Kidney (tissue), 14 donors: ENCODE measurements around the gene STEAP1B. TPM values are rescaled to one million over a fixed set of nuclear protein-coding genes. Genes with fewer than 3 reads are reported as not detected.

Experiments
- DNase-seq, 5 donors: peaks; one replicate each; pipeline ENCODE4 v3.0.0-alpha.2; 2013 to 2020
- FAIRE-seq: peaks from 2 replicates; lab custom pipeline; 2012; peaks lifted over from hg19 to GRCh38; lab: Jason Lieb, UNC
- H3K27ac ChIP-seq, 2 donors: one replicate each; pipeline ENCODE4 v1.7.0; 2013; ENCODE audit warnings: low read depth in 2 of 2, low read length in 2 of 2, inconsistent platforms in 1 of 2
- H3K27me3 ChIP-seq: one replicate; pipeline ENCODE4 v1.7.1; 2013; ENCODE audit warnings: low read length, inconsistent platforms; ENCODE audit not compliant: control insufficient read depth, insufficient read depth
- H3K36me3 ChIP-seq, 3 donors: one replicate each; pipeline versions ENCODE4 v1.7.0 to v1.7.1; 2013; ENCODE audit warnings: low read length in 3 of 3, control low read depth in 1 of 3, inconsistent platforms in 1 of 3; ENCODE audit not compliant: insufficient read depth in 3 of 3, control insufficient read depth in 2 of 3
- H3K4me1 ChIP-seq, 3 donors: one replicate each; pipeline versions ENCODE4 v1.7.0 to v1.7.1; 2013; ENCODE audit warnings: low read length in 3 of 3, inconsistent platforms in 1 of 3, low read depth in 1 of 3; ENCODE audit not compliant: control insufficient read depth in 2 of 3, insufficient read depth in 2 of 3
- H3K4me3 ChIP-seq, 3 donors: one replicate each; pipeline versions ENCODE4 v1.7.0 to v1.8.1; 2013; ENCODE audit warnings: low read length in 3 of 3, control low read depth in 1 of 3, inconsistent platforms in 1 of 3
- H3K9ac ChIP-seq, 3 donors: one replicate each; pipeline versions ENCODE4 v1.7.0 to v1.7.1; 2013; ENCODE audit warnings: low read length in 3 of 3, control low read depth in 1 of 3, inconsistent platforms in 1 of 3
- H3K9me3 ChIP-seq, 3 donors: one replicate each; pipeline versions ENCODE4 v1.7.0 to v1.7.1; 2013; ENCODE audit warnings: low read length in 3 of 3, control low read depth in 1 of 3, inconsistent platforms in 1 of 3; ENCODE audit not compliant: control insufficient read depth in 2 of 3, insufficient read depth in 1 of 3
- intact Hi-C: fragments of 100-400 bp; cut with DNase I; formaldehyde crosslinking; loops from one replicate; pipeline ENCODE4 v1.11.1; 2022
- polyA plus RNA-seq: library from polyadenylated mRNA; stranded (reverse); fragments of 350-450 nt; fragmentation: Illumina TruSeq; extraction: RNeasy Lipid Tissue Mini Kit (QIAGEN cat#74804); gene quantifications from one replicate; pipeline ENCODE4 v1.2.3, GENCODE V29; 2014; ENCODE audit warnings: low read depth, low replicate concordance; ENCODE audit not compliant: insufficient read depth
- total RNA-seq: library from RNA; stranded (reverse); fragmentation: NEBNext Ultra II Directional; extraction: Animal tissue kit (Norgen Biotek cat#: 25700); gene quantifications from one replicate; pipeline ENCODE4 v1.2.1, GENCODE V29; 2021
- TF ChIP-seq, protein P1 (sequence below): IDR thresholded peaks from 3 replicates; pipeline ENCODE4 v1.5.1; 2012; ENCODE audit warnings: mild to moderate bottlenecking, moderate library complexity, borderline replicate concordance; ENCODE audit not compliant: insufficient read depth; ENCODE audit errors: extremely low read depth
- donor health status: control.
- donor health status: control.
- donor health status: control.
- donor health status: control.
- donor health status: control.
- donor health status: DM: yes; HTN: yes; CAD: no.
- donor health status: Normal renal cell carcinoma (clear cell type).

STEAP1B gene
- total and polyA plus RNA-seq, 2 donors from 2014 or later, result 0.79 TPM; not detected in 1

DNA sequence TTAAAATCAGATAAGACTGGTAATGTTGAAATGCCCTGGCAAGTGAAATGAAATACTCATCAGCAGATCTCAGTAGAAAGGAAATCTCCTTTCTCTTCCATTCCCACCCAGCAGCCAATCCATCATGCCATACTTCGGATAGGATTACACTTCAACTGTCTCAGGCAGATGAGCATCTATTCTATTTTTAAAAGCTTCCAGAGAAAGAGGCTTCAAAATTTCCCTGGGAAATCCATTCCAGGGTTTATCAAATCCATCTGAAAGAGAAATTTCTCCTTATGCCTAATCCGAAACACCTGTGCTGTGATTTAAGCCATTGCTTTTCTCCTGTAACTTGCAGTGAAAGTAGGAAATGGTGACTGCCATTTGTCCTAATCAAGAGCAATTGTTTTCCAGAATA lies 82.6 kb downstream of the STEAP1B start:
- TF ChIP-seq, protein P1, sequence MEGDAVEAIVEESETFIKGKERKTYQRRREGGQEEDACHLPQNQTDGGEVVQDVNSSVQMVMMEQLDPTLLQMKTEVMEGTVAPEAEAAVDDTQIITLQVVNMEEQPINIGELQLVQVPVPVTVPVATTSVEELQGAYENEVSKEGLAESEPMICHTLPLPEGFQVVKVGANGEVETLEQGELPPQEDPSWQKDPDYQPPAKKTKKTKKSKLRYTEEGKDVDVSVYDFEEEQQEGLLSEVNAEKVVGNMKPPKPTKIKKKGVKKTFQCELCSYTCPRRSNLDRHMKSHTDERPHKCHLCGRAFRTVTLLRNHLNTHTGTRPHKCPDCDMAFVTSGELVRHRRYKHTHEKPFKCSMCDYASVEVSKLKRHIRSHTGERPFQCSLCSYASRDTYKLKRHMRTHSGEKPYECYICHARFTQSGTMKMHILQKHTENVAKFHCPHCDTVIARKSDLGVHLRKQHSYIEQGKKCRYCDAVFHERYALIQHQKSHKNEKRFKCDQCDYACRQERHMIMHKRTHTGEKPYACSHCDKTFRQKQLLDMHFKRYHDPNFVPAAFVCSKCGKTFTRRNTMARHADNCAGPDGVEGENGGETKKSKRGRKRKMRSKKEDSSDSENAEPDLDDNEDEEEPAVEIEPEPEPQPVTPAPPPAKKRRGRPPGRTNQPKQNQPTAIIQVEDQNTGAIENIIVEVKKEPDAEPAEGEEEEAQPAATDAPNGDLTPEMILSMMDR, result no peak
- Histone ChIP-seq H3K27me3 (no peaks in the 10 kb centered on the region), H3K4me3 (no peak overlapping the region), H3K27ac (no peak overlapping the region), H3K36me3 (no peaks in the 10 kb centered on the region), H3K4me1 (no peaks in the 10 kb centered on the region), H3K9ac (no peak overlapping the region), H3K9me3 (no peaks in the 10 kb centered on the region)
- no peak for FAIRE-seq
- intact Hi-C loops, result no loop called here
- DNase-seq, result peak in 1 of 5 donors; percentile 14

GRCh38 chr7:22414424-22414823 lies 85.6 kb downstream of the STEAP1B start:
- TF ChIP-seq, protein P1, result no peak
- H3K9ac ChIP-seq, result no peak overlapping the region

DNA sequence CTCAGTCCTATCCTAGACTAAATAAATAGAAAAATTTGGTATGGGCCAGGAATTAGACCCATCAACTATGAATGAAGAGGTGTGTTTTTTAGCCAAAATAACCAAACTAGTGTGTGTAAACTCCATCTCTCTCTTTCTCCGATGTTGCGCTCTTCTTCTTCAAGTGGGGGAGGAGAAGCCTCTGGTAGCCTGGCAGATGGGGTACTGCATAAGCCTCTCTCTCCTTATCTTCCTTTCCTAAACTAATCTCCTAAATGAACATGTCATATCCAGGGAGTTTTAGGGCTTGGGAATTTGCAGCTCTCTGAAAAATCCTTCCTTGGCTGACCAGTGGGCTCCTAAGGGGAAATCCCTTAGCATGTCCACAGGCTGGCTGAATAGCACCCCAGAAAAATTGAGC lies 86.8 kb downstream of the STEAP1B start:
- H3K4me1 ChIP-seq, result no peaks in the 10 kb centered on the region
- no peaks in the 10 kb centered on the region for H3K27me3 ChIP-seq
- H3K9me3 ChIP-seq, result no peaks in the 10 kb centered on the region
- no peak for FAIRE-seq
- no peak overlapping the region for H3K27ac ChIP-seq
- TF ChIP-seq, protein P1, result no peak
- DNase-seq, result no peak
- intact Hi-C loops, result no loop called here
- H3K4me3 ChIP-seq, result no peak overlapping the region
- no peak overlapping the region for H3K9ac ChIP-seq
- no peaks in the 10 kb centered on the region for H3K36me3 ChIP-seq

More at GRCh38 chr7:22414424-22414823, 85.6 kb downstream of the STEAP1B start:
- Histone ChIP-seq H3K9me3 (no peaks in the 10 kb centered on the region), H3K4me3 (no peak overlapping the region), H3K4me1 (no peaks in the 10 kb centered on the region), H3K36me3 (no peaks in the 10 kb centered on the region), H3K27ac (no peak overlapping the region), H3K27me3 (no peaks in the 10 kb centered on the region)
- FAIRE-seq (no peak), DNase-seq (no peak)
- intact Hi-C loops, result no loop called here
